Activated naive CD8-positive, alpha-beta T cell treated with anti-CD3 and anti-CD28 coated beads, Interleukin-2, amount 10 ng/mL, durations not matched to agents 7 days and 5 days (primary cell): Measurements from ENCODE around the gene SPTBN2. TPM values are rescaled to one million over a fixed set of nuclear protein-coding genes. Genes with fewer than 3 reads are reported as not detected.
A peak's percentile ranks its signal among the peaks of the same experiment; 100 is the strongest.
"Not testable (repeated sequence)": the region's sequence is repeated elsewhere in the genome, so short reads cannot be mapped to it uniquely, and the experiment has no call there.

Experiments used
- ATAC-seq: fragments of 150-1000 bp; cut with Tn5 transposase; one replicate; pipeline ENCODE4 v1.10.0; 2021; ENCODE audit warnings: low read depth, moderate library complexity
- POLR2A ChIA-PET: fragments of 350-600 bp; sonication (Branson Sonifier 250); formaldehyde crosslinking; loops from one replicate; lab custom pipeline; 2021; ENCODE audit warnings: antibody characterized with exemption; lab: Charles Lee
- DNase-seq: peaks from one replicate; pipeline ENCODE4 v3.0.0; 2021
- H3K27ac Mint-ChIP-seq: one replicate; pipeline ENCODE4 v1.8.0; 2022; ENCODE audit warnings: mild to moderate bottlenecking, mixed read lengths
- H3K27me3 Mint-ChIP-seq: one replicate; pipeline ENCODE4 v1.8.0; 2022; ENCODE audit warnings: mild to moderate bottlenecking, moderate library complexity, mixed read lengths
- H3K36me3 Mint-ChIP-seq: one replicate; pipeline ENCODE4 v1.8.0; 2021; ENCODE audit warnings: mild to moderate bottlenecking, mixed read lengths
- H3K4me1 Mint-ChIP-seq: one replicate; pipeline ENCODE4 v1.8.0; 2021; ENCODE audit warnings: mixed read lengths
- H3K4me3 Mint-ChIP-seq: one replicate; pipeline ENCODE4 v1.8.0; 2022; ENCODE audit warnings: mild to moderate bottlenecking, moderate library complexity, mixed read lengths
- H3K9me3 Mint-ChIP-seq: one replicate; pipeline ENCODE4 v1.8.0; 2021; ENCODE audit warnings: mixed read lengths
- total RNA-seq, 2 experiments: library from RNA; stranded (reverse); gene quantifications; one replicate each; pipeline ENCODE4 v1.2.3, GENCODE V29; 2021

SPTBN2 gene
- total RNA-seq, 2 experiments from 2014 or later, result 1.3 to 1.6 TPM

DNA sequence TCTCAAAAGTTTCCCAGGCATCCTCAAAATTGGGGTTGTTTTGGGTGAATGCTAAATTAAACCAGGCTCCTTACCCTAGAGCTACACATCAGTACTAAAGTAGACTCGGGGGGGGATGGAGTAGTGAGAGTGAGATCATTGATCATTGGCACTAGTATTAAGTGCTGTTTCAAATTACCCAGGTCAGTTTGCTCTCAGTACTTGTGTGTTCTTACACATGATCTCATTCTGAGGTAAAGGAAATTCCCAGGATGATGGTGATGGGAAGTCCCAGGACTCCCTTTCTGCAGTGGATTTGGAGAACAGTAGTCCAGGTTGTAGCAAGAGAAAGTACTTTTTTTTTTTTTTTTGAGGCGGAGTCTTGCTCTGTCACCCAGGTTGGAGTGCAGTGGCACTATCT lies 78.0 kb downstream of the SPTBN2 start:
- no peak for ATAC-seq

DNA sequence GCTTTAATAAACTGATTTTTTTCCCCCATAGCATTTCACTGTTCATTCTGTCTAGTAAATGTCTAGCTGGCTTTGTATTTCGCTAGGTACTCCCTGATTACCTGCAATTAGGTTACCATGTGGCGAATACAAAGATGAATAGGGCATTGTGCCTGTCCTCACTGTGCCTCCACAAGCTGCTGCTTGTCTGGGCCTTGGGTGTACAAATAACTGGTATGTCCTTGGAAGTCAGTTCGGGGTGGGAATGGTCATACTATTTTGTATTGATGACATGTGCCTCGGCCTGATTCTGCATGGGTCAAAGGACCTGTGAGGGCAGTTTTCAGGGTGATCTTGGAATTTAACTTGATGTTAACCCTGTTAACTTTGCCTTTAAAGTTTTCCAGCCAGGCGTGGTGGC lies 79.1 kb downstream of the SPTBN2 start:
- Mint-ChIP-seq H3K9me3 (no peaks in the 10 kb centered on the region), H3K27ac (no peak overlapping the region), H3K36me3 (peaks cover 48% of the 10 kb centered on the region), H3K27me3 (no peaks in the 10 kb centered on the region), H3K4me3 (no peak overlapping the region), H3K4me1 (peaks cover 24% of the 10 kb centered on the region)
- DNase-seq (no peak), ATAC-seq (no peak)
- POLR2A ChIA-PET, result interaction anchor here (1.5 kb wide), 1 partner anchor 11 kb away, joined by 8 read pairs; the partner anchor contains the start of gene RBM4

More for the DNA sequence above, 78.0 kb downstream of the SPTBN2 start:
- peaks cover 13% of the 10 kb centered on the region for H3K4me1 Mint-ChIP-seq
- H3K36me3 Mint-ChIP-seq, result peaks cover 42% of the 10 kb centered on the region
- DNase-seq, result no peak
- H3K27me3 Mint-ChIP-seq, result no peaks in the 10 kb centered on the region
- no peaks in the 10 kb centered on the region for H3K9me3 Mint-ChIP-seq
- H3K27ac Mint-ChIP-seq, result no peak overlapping the region
- POLR2A ChIA-PET, result interaction anchor here (0.6 kb wide), 1 partner anchor 686 kb away, joined by 3 read pairs; no protein-coding TSS in a partner anchor
- H3K4me3 Mint-ChIP-seq, result no peak overlapping the region

DNA sequence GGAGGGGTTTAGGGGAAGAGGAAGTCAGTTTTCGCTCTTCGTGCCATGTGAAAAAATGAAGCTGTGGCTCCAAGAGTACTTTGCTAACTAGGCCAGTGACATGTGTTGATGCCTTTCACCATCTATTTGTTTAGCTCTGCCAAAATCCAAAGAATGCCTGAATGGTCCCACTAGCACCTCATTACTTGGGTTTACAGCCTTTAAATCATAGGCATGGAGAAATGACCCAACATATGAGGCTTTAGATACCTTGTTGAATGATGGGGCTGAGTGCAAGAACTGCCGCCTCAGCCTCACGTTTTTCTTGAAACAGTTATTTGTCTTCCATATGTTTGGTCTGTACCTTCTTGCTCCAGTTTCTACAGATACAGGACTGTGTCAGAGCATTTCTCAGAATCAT lies 82.2 kb downstream of the SPTBN2 start:
- no peak for ATAC-seq
- no peak overlapping the region for H3K27ac Mint-ChIP-seq
- H3K27me3 Mint-ChIP-seq, result no peaks in the 10 kb centered on the region
- no peak overlapping the region for H3K4me3 Mint-ChIP-seq
- no peaks in the 10 kb centered on the region for H3K9me3 Mint-ChIP-seq
- H3K36me3 Mint-ChIP-seq, result peaks cover 60% of the 10 kb centered on the region
- H3K4me1 Mint-ChIP-seq, result peaks cover 44% of the 10 kb centered on the region
- POLR2A ChIA-PET, result interaction anchor here (2.8 kb wide), 1 partner anchor 30 kb away, joined by 10 read pairs; the partner anchor contains the start of gene RBM14
- DNase-seq, result no peak

DNA sequence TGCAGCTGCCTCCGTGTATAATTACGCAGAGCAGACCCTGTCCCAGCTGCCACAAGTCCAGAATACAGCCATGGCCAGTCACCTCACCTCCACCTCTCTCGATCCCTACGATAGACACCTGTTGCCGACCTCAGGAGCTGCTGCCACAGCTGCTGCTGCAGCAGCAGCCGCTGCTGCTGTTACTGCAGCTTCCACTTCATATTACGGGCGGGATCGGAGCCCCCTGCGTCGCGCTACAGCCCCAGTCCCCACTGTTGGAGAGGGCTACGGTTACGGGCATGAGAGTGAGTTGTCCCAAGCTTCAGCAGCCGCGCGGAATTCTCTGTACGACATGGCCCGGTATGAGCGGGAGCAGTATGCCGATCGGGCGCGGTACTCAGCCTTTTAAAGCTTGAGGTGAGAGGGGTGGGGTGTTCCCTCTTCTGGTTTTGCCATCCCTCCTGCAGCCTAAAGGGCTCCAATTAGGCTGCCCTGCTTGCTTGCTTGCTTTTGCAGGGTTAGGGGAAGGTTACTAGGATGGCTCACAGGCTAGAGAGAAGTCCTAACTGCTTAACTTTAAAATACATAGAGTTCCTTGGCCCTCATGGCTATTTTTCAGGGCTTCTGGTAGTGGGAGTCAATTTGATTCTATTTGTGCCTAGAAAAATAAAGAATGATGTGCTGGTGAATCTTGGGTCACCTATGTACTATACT lies 85.1 kb downstream of the SPTBN2 start:
- Mint-ChIP-seq H3K9me3 (no peaks in the 10 kb centered on the region), H3K4me3 (peak overlapping the region; percentile 27), H3K36me3 (peaks cover 75% of the 10 kb centered on the region), H3K27ac (no peak overlapping the region), H3K4me1 (peaks cover 64% of the 10 kb centered on the region), H3K27me3 (no peaks in the 10 kb centered on the region)
- DNase-seq (no peak), ATAC-seq (no peak)
- POLR2A ChIA-PET, result interaction anchor here (0.6 to 2.8 kb wide), 3 partner anchors 27 to 596 kb away, joined by 3 to 10 read pairs (median 3); partner anchors contain the start of gene RBM14

DNA sequence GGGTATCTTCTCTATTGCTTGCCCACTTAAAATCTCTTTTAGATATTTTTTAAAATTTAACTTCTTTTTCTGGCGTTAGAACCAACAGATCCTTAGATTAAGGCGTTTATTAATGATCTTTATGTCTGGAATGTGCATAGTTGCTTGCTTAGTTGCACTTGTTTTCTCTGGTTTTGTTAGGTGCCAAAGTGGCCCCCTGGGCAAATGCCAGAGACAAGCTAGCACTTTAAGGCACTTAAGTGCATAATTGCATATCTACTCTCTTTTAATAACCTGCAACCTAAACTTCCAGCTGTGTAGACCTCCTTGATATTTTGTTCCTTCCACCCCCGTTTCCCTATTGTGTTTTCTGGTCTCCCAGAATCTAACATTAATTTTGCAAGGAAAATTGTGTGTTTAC lies 87.2 kb downstream of the SPTBN2 start:
- Mint-ChIP-seq H3K27me3 (no peaks in the 10 kb centered on the region), H3K9me3 (no peaks in the 10 kb centered on the region), H3K36me3 (peaks cover 63% of the 10 kb centered on the region), H3K4me1 (peaks cover 72% of the 10 kb centered on the region), H3K27ac (peak overlapping the region; percentile 49), H3K4me3 (peak overlapping the region; percentile 91)
- no peak for ATAC-seq
- DNase-seq, result no peak
- POLR2A ChIA-PET, result interaction anchor here (1.7 kb wide), 1 partner anchor 25 kb away, joined by 5 read pairs; no protein-coding TSS in a partner anchor

DNA sequence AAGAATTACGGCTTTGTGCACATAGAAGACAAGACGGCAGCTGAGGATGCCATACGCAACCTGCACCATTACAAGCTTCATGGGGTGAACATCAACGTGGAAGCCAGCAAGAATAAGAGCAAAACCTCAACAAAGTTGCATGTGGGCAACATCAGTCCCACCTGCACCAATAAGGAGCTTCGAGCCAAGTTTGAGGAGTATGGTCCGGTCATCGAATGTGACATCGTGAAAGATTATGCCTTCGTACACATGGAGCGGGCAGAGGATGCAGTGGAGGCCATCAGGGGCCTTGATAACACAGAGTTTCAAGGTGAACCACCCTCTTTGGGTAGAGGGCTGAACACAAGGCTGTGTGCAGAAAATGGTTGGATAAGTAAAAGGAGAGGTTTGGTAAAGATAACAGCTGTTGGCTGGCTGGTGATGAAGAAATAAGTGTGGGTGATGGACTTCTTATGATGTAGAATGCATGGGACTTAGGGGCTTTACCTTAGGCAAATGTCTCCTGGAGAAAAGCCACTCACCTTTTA lies 89.1 kb downstream of the SPTBN2 start:
- DNase-seq, H3K27me3 Mint-ChIP-seq, H3K9me3 Mint-ChIP-seq, ATAC-seq: not testable (repeated sequence)
- Mint-ChIP-seq H3K36me3 (peaks cover 44% of the 10 kb centered on the region), H3K27ac (peak overlapping the region; percentile 92), H3K4me1 (peaks cover 59% of the 10 kb centered on the region), H3K4me3 (peak overlapping the region; percentile 91)
- POLR2A ChIA-PET, result interaction anchor here (1.2 to 11.7 kb wide), 5 partner anchors 9 to 94 kb away, joined by 5 to 211 read pairs (median 14); partner anchors contain the start of genes ACTN3, RBM14, RBM4B and ZDHHC24

DNA sequence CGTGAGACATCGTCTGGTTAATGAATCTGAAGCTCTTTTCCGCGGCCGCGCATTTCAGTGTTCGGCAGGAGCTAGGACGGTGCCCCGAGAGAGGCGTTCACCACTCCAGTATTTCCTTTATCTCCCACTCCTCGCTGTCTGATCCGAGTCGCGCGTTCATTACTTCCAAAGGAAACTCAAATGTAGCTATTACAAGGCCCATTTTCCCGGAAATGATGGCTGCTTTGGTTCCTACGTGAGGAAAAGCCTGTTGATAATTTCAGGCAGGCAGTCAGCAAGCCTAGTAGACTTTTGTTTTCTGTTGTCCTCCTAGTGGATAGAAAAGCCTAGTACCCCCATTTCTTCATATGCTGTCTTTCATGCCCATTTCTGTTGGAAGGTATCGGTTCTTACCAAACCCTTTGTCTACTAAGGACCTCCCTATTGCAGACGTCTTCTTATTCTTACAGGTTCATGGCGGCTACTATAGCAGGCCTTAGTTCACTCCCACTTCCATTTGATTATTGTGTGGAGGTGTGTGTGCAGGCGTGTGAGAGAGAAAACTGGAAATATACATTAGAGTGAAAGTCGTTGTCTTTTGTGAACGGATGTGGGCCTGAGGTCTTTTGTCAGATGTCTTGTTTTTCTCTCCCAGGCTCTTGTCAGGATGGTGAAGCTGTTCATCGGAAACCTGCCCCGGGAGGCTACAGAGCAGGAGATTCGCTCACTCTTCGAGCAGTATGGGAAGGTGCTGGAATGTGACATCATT lies 89.8 kb downstream of the SPTBN2 start:
- no peaks in the 10 kb centered on the region for H3K27me3 Mint-ChIP-seq
- POLR2A ChIA-PET, result interaction anchor here (0.6 to 11.7 kb wide), 13 partner anchors 10 to 300 kb away, joined by 3 to 211 read pairs (median 6); partner anchors contain the start of genes ACTN3, DPP3, RBM14 and RBM4B
- H3K36me3 Mint-ChIP-seq, result peaks cover 44% of the 10 kb centered on the region
- H3K9me3 Mint-ChIP-seq, result no peaks in the 10 kb centered on the region
- peak overlapping the region; percentile 91 for H3K4me3 Mint-ChIP-seq
- peak; percentile 2 for ATAC-seq
- H3K27ac Mint-ChIP-seq, result peak overlapping the region; percentile 92
- no peak for DNase-seq
- H3K4me1 Mint-ChIP-seq, result peaks cover 53% of the 10 kb centered on the region

DNA sequence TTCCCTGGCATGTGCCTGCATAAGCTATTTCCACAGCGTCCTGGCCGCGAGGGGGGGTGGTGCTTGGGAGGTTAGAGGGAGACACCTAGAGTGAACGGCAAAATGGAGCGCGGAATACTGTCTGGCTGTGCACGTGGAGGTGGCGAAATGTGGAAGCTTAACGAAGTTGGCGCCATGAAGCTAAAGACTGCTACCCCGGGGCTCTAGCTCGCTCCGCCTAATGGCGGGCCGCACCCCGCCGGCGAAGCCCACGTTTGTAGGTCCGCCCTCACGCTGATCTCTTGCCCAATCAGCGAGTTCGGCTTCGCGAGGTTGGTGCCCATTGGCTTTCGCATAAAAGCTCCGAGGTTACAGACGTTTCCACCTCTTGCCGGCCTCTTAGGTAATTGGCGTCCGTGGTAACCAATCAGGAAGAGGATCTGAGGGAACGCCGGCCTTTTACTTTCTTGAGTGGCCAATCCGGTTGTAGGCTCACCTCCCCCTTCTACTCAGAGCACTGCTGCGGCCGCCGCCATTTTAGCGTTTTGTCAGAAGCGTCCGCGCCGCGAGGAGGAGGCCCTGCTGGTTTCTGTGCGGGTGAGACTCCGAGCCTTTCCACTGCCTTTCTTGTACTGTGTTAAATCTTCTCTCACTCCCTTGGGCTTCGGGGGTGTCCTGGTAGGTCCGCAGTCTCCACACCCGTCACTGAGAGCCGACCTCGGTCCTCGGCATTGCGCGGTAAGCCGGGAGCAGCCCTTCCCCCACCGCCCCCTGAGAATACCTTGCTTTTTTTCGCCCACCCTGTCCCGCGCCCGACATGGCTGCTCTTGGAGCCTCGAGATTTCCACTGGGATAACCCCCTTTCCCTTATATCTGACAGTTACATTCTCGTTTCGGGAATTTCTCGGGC lies 90.6 kb downstream of the SPTBN2 start, which contains the start of gene RBM4:
Gene RBM4 (plus strand): TSS at position 527 of the 889 bp plus-strand sequence. CDS start 1,009 bp downstream, outside the sequence.
- peak within 1 kb of the TSS; percentile 92 for H3K27ac Mint-ChIP-seq
- POLR2A ChIA-PET, result interaction anchor here (0.5 to 11.7 kb wide), 21 partner anchors 10 to 299 kb away, joined by 3 to 211 read pairs (median 6); partner anchors contain the start of genes ACTN3, DPP3, PELI3 and RBM14
- peaks cover 51% of the 10 kb centered on the region for H3K4me1 Mint-ChIP-seq
- no peaks in the 10 kb centered on the region for H3K9me3 Mint-ChIP-seq
- peak within 1 kb of the TSS; percentile 91 for H3K4me3 Mint-ChIP-seq
- H3K27me3 Mint-ChIP-seq, result no peaks in the 10 kb centered on the region
- DNase-seq (peak; percentile 90), ATAC-seq (peak; percentile 95)
- H3K36me3 Mint-ChIP-seq, result peaks cover 43% of the 10 kb centered on the region

DNA sequence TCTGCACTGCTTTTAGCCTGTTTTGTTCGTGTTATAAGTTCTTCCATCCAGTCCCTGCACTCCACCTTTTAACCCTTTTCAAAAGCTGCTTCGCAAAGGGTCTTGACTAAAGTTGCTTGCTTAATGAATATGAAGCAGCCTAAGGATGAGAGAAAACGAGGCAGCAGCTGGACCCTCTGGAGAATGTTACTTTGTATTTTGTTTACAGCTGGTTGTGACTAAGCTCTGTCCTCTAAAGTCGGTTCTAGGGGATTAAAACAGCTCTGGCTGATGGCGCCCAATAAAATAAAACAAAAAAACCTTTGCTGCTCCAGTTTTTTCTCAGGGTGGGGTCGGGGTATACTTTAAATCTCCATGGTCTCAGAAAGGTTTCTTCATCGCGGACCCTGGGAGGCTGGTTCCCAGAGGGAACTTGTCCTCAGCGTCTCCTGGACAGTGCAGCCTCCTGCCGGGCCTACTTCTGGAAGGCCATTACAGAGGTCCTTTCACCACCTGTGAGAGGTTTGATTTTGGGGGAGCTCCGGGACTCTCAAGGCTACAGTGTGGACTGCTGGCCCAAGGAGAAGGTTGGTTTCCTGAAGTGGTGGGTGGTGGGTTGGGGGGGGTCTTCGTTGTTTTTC lies 91.3 kb downstream of the SPTBN2 start:
- H3K9me3 Mint-ChIP-seq, result no peaks in the 10 kb centered on the region
- H3K27ac Mint-ChIP-seq, result peak overlapping the region; percentile 92
- POLR2A ChIA-PET, result interaction anchor here (0.5 to 11.7 kb wide), 18 partner anchors 10 to 274 kb away, joined by 3 to 211 read pairs (median 6); partner anchors contain the start of genes DPP3, PELI3, RBM14 and RBM4B
- H3K36me3 Mint-ChIP-seq, result peaks cover 36% of the 10 kb centered on the region
- ATAC-seq, result no peak
- H3K4me3 Mint-ChIP-seq, result peak overlapping the region; percentile 91
- no peaks in the 10 kb centered on the region for H3K27me3 Mint-ChIP-seq
- peaks cover 43% of the 10 kb centered on the region for H3K4me1 Mint-ChIP-seq
- DNase-seq, result no peak

DNA sequence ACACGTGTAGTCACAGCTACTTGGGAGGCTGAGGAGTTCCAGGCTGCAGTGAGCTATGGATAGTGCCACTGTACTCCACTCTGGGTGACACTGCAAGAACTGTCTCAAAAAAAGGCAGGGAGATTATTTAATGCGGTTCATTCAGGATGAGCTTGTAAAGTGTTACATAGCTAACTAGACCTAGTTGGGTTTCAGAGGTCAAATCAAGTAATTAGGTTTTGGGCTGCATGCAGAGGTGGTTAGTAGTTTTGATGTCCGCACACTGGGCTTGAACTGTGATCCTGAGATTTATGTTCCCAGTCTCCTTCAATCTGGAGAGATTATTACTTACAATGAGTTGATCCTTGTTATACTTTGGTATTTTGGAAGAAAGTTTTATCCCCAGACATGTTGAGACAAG lies 92.6 kb downstream of the SPTBN2 start:
- ATAC-seq (no peak), DNase-seq (no peak)
- Mint-ChIP-seq H3K36me3 (peaks cover 31% of the 10 kb centered on the region), H3K9me3 (no peaks in the 10 kb centered on the region), H3K27me3 (no peaks in the 10 kb centered on the region), H3K27ac (no peak overlapping the region), H3K4me1 (peaks cover 34% of the 10 kb centered on the region), H3K4me3 (no peak overlapping the region)
- POLR2A ChIA-PET, result interaction anchor here (2.3 to 11.7 kb wide), 2 partner anchors 8 to 16 kb away, joined by 13 to 211 read pairs; partner anchors contain the start of gene RBM14
